AG04450 (cell line): ENCODE data around the gene FBXW10. TPM values are rescaled to one million over a fixed set of nuclear protein-coding genes. Genes with fewer than 3 reads are reported as not detected.
"Not testable (repeated sequence)": the region's sequence is repeated elsewhere in the genome, so short reads cannot be mapped to it uniquely, and the experiment has no call there.

Experiments used
- CTCF ChIA-PET: fragments of 300-600, 350-600 bp; formaldehyde crosslinking; extraction: SDS; loops from one replicate; lab custom pipeline; 2022; ENCODE audit warnings: antibody characterized with exemption, inconsistent platforms; lab: Charles Lee
- POLR2A ChIA-PET: fragments of 350-600 bp; formaldehyde crosslinking; extraction: SDS; loops from one replicate; lab custom pipeline; 2021; ENCODE audit warnings: antibody characterized with exemption, inconsistent platforms; lab: Yijun Ruan, JAX
- DNase-seq: peaks from one replicate; pipeline ENCODE4 v3.0.0-alpha.2; 2011; ENCODE audit warnings: low read depth, low spot score
- H3K27ac ChIP-seq: one replicate; pipeline ENCODE4 v1.5.1; 2012; ENCODE audit warnings: low read depth, low read length, control low read depth
- H3K27me3 ChIP-seq: one replicate; pipeline ENCODE4 v1.6.0; 2012; ENCODE audit warnings: low read length; ENCODE audit not compliant: control insufficient read depth, insufficient read depth
- H3K4me3 ChIP-seq: 2 replicates; pipeline ENCODE4 v1.5.1; 2011; ENCODE audit warnings: mild to moderate bottlenecking, low read depth, low read length, control low read depth
- H3K9me3 ChIP-seq: 2 replicates; pipeline ENCODE4 v1.5.1; 2012; ENCODE audit warnings: low read length; ENCODE audit not compliant: control insufficient read depth, insufficient read depth
- polyA plus RNA-seq: library from polyadenylated mRNA; depleted of rRNA; stranded (reverse); fragments of >200 nt; gene quantifications from 2 replicates; pipeline ENCODE4 v1.2.3, GENCODE V29; 2011

The FBXW10 gene
- polyA plus RNA-seq, 1 experiment = 0.04 TPM

- H3K27me3 ChIP-seq, POLR2A ChIA-PET, CTCF ChIA-PET, H3K4me3 ChIP-seq, DNase-seq, H3K9me3 ChIP-seq: not testable (repeated sequence)
- H3K27ac ChIP-seq = peak overlapping the region; percentile 47
These were observed 21.9 kb upstream of the FBXW10 start for GRCh38 chr17:18721775-18722547.

- H3K4me3 ChIP-seq, H3K9me3 ChIP-seq, CTCF ChIA-PET, POLR2A ChIA-PET, H3K27me3 ChIP-seq, H3K27ac ChIP-seq, DNase-seq: not testable (repeated sequence)
These were observed 21.2 kb upstream of the FBXW10 start for GRCh38 chr17:18722612-18723011.

- DNase-seq, POLR2A ChIA-PET: not testable (repeated sequence)
These were observed 20.3 kb upstream of the FBXW10 start for GRCh38 chr17:18723509-18723908.

GRCh38 chr17:18732438-18732837 is 11.4 kb upstream of the FBXW10 start:
- CTCF ChIA-PET, POLR2A ChIA-PET, H3K9me3 ChIP-seq, H3K27me3 ChIP-seq, H3K27ac ChIP-seq, H3K4me3 ChIP-seq, DNase-seq: not testable (repeated sequence)

More at GRCh38 chr17:18723509-18723908, 20.3 kb upstream of the FBXW10 start:
- H3K27ac ChIP-seq, CTCF ChIA-PET, H3K9me3 ChIP-seq, H3K27me3 ChIP-seq, H3K4me3 ChIP-seq: not testable (repeated sequence)

GRCh38 chr17:18733350-18733749 is 10.5 kb upstream of the FBXW10 start:
- POLR2A ChIA-PET, DNase-seq, H3K9me3 ChIP-seq, H3K27me3 ChIP-seq, H3K4me3 ChIP-seq, H3K27ac ChIP-seq, CTCF ChIA-PET: not testable (repeated sequence)

- H3K27ac ChIP-seq, H3K27me3 ChIP-seq, DNase-seq, CTCF ChIA-PET, POLR2A ChIA-PET, H3K9me3 ChIP-seq, H3K4me3 ChIP-seq: not testable (repeated sequence)
These were observed 4.0 kb upstream of the FBXW10 start for GRCh38 chr17:18739616-18740391.

GRCh38 chr17:18741228-18741627 is 2.6 kb upstream of the FBXW10 start:
- CTCF ChIA-PET, POLR2A ChIA-PET, H3K27ac ChIP-seq, H3K4me3 ChIP-seq, DNase-seq, H3K27me3 ChIP-seq, H3K9me3 ChIP-seq: not testable (repeated sequence)

- not testable (repeated sequence) for H3K27me3 ChIP-seq, DNase-seq
These were observed 872 bp downstream of the FBXW10 start for GRCh38 chr17:18744726-18745125.

GRCh38 chr17:18746551-18746950 is 2.7 kb downstream of the FBXW10 start:
- H3K27ac ChIP-seq, H3K27me3 ChIP-seq, DNase-seq, H3K4me3 ChIP-seq, CTCF ChIA-PET, POLR2A ChIA-PET, H3K9me3 ChIP-seq: not testable (repeated sequence)

More at GRCh38 chr17:18744726-18745125, 872 bp downstream of the FBXW10 start:
- H3K9me3 ChIP-seq, CTCF ChIA-PET, H3K4me3 ChIP-seq, H3K27ac ChIP-seq, POLR2A ChIA-PET: not testable (repeated sequence)

GRCh38 chr17:18747501-18747900 is 3.6 kb downstream of the FBXW10 start:
- DNase-seq, CTCF ChIA-PET: not testable (repeated sequence)

GRCh38 chr17:18750242-18750641 is 6.4 kb downstream of the FBXW10 start:
- H3K27me3 ChIP-seq, DNase-seq, H3K9me3 ChIP-seq, CTCF ChIA-PET, H3K4me3 ChIP-seq, H3K27ac ChIP-seq, POLR2A ChIA-PET: not testable (repeated sequence)

More at GRCh38 chr17:18747501-18747900, 3.6 kb downstream of the FBXW10 start:
- POLR2A ChIA-PET, H3K4me3 ChIP-seq, H3K9me3 ChIP-seq, H3K27me3 ChIP-seq, H3K27ac ChIP-seq: not testable (repeated sequence)
